Measurements from ENCODE around the gene CYB5D1.

CYB5D1 gene

DNA sequence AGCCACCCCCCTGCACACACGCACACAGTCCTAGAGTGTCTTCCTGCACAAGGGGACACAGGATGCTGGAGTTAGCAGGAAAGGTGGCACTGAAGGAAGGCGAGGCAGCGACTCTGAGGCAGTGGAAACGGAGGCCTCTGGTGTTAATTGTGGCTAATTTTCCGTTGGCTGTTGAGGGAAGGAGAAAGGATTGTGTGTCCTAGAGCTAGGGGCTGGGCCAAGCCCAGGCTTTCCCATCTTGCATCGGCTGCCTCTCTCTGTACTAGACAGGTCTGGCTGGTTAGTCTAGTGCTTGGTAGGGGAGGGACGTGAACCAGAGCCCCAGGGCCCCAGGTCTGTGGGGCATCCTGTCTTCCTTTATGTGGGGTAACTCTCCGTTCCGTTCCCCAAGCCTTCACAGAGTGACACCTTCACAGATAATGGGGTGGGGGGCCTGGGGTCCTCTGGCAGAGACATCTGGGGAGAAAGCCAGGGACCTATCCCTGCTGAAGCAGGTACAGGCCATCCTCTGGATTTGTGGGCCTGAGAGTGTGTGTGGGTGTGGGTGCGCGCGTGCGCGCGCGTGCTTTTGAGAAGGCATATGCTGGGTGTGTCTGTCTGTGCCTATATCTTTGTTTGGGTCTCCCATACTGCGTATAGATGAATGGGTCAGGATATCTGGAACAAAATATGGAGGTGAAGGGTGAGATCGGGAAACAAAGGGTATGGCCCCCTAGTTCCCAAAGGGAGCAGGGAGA, 30.5 kb downstream of the CYB5D1 start, which contains the start of gene CHD3:
CHD3 (plus strand) TSS at position 606 of the 737 bp plus-strand sequence. CDS start 212 bp downstream, outside the sequence.
- DNase-seq: no peak

DNA sequence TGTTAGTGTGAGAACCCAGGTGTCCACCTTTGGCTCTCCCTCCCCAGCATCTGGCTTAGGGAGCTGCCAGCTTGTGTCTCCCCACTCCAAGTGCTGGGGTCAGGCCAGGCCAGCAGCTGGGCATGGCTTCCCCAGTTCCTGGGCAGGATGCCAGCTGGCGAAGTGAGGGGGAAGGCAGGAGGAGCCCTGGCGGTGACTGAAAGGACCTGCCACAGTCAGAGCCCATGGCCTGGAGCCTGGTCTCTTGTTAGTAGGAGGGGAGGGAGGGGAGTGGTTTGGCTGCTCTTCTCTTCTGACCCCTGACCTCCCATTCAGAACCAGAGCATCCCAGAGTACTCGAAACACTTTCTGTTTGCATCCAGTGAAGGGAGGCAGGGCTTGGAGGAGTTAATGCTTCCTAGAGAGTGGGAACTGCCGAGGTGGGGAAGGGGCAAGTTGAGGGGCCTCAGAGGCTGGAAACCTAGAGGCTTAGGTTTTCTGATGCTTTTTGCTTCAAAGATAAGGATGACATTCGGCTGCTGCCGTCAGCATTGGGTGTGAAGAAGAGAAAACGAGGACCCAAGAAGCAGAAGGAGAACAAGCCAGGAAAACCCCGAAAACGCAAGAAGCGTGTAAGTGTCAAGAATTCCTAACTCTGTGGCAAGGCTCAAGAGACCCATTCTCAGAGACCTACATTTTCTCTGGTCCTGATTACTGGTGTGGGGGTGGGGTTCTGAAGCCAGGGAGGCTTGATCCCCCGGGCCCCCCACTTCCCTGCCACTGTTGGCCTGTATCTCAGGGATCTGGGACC, 31.6 kb downstream of the CYB5D1 start:
- peak; percentile 90 for DNase-seq

DNA sequence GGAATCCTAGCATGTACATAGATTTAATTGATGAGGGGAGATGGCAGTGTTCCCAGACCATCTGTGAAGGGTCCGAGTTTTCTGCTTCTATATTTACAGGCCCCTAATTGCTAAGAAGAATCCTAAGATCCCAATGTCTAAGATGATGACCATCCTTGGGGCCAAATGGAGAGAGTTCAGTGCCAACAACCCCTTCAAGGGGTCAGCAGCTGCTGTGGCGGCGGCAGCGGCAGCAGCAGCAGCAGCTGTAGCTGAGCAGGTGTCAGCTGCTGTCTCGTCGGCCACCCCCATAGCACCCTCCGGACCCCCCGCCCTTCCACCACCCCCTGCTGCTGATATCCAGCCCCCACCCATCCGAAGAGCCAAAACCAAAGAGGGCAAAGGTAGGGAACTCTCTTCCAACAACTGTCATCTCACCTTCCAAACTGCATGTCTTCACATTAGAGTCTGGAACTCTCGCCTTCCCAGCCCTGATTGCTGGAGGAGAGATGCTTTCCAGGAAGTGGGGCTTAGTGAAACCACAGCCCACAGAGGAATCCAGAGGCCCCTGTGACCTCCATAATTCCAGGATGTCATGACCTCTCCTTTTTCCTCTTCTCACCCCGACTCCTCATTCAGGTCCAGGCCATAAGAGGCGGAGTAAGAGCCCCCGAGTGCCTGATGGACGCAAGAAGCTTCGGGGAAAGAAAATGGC, 35.5 kb downstream of the CYB5D1 start:
- no peak for DNase-seq

DNA sequence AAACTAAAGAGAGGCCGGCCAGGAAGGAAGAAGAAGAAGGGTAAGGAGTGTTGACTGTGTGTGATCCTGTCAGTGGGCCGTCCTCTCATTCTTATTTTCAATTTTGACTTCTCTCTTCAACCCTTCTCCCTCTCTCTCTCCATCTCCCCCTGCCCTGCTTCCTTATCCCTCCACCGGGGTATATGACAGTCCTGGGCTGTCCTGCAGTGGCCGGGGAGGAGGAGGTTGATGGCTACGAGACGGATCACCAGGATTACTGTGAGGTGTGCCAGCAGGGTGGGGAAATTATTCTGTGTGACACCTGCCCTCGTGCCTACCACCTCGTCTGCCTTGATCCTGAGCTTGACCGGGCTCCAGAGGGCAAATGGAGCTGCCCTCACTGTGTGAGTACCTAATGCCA, 36.4 kb downstream of the CYB5D1 start:
- no peak for DNase-seq

DNA sequence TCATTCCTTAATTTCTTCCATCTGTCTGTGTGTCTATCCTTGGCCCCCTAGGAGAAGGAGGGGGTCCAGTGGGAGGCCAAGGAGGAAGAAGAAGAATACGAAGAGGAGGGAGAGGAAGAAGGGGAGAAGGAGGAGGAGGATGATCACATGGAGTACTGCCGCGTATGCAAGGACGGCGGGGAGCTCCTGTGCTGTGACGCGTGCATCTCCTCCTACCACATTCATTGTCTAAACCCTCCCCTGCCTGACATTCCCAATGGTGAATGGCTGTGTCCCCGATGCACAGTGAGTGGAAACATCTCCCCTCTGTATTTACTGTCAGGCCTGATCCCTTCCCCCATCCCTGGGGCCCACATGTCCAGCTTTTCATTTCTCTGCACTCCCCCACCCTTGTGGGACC, 37.1 kb downstream of the CYB5D1 start:
- no peak for DNase-seq

DNA sequence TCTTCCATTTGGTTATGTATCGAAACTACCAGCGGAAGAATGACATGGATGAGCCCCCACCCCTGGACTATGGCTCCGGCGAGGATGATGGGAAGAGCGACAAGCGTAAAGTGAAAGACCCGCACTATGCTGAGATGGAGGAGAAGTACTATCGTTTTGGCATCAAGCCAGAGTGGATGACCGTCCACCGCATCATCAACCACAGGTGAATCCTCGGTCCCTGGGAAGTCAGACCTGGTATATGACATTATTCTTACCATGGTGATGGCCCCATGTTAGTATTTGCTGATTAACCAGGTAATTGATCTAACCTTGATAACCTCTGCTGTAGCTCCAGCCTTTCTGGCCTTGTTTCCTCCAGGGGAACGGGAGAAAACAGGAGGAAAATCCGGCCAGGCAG, 39.3 kb downstream of the CYB5D1 start:
- no peak for DNase-seq

DNA sequence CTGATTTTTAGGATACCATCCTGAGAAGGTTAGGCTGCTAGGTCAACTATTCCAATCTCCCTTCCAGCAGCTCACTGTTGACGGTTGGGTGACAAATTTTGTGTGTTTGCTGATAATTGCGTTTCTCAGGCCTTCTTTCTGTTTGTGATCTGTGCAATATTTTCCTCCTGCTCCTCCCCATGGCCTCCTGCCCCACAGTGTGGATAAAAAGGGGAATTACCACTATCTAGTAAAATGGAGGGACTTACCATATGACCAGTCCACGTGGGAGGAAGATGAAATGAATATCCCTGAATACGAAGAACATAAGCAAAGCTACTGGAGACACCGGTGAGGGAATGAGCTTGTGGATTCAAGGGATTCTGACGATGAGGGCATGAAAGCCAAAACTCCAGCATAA, 40.0 kb downstream of the CYB5D1 start:
- peak; percentile 17 for DNase-seq

DNA sequence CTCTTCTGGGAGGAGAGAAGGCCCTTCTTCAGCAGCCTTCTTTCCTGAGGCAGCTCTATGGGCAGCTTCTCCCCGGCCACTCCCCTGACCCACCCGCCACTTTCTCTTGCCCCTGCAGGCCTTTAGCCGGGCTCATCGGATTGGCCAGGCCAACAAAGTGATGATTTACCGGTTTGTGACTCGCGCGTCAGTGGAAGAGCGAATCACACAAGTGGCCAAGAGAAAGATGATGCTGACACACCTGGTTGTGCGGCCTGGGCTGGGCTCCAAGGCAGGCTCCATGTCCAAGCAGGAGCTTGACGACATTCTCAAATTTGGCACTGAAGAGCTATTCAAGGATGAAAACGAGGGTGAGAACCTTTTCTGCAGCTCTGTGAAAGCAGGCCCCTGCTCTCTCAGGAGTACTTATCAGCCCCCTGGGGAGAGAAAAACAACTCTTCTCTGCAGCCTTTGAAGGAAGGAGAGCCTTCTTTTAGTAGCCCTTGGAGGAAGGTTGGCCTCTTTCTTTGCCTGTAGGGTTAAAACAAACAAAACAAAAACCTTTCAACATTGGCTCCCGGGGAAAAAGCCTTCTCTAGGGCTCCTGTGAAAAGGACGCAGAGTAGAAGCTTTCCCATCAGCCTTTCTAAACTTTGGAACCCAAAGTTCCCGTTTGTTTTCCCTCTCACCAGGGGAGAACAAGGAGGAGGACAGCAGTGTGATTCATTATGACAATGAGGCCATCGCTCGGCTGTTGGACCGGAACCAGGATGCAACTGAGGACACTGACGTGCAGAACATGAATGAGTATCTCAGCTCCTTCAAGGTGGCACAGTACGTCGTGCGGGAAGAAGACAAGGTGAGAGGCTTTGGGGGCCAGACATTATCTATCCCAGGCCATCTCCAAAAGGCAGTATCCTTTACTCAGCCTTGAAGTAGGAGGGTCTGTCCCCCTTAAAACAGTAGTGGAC, 45.6 kb downstream of the CYB5D1 start:
- no peak for DNase-seq

DNA sequence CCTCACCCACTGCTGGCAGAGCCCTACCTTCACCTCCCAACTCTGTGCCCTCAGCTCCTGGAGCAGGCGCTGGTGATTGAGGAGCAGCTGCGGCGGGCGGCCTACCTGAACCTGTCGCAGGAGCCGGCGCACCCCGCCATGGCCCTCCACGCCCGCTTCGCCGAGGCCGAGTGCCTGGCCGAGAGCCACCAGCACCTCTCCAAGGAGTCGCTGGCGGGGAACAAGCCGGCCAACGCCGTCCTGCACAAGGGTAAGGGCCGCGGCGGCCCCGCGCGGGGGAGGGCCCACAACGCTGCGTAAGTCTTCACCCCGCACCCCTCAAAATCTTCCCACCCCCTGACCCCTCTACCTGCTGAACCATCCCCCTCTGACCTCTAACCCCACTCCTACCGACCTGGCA, 51.3 kb downstream of the CYB5D1 start:
- DNase-seq: no peak

DNA sequence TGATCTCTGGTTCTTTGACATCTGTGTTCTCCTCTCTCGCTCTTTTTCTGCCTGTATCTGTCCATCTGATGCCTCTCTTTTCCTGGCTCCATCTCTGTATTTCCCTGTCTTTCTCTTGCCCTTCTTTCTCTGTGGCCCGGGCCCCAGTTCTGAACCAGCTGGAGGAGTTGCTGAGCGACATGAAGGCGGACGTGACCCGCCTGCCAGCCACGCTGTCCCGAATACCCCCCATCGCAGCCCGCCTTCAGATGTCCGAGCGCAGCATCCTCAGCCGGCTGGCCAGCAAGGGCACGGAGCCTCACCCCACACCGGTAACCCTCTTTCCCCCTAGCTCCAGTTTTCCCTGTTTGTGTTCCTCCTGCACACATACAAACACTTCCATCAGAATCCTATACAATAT, 52.5 kb downstream of the CYB5D1 start:
- DNase-seq: no peak

DNA sequence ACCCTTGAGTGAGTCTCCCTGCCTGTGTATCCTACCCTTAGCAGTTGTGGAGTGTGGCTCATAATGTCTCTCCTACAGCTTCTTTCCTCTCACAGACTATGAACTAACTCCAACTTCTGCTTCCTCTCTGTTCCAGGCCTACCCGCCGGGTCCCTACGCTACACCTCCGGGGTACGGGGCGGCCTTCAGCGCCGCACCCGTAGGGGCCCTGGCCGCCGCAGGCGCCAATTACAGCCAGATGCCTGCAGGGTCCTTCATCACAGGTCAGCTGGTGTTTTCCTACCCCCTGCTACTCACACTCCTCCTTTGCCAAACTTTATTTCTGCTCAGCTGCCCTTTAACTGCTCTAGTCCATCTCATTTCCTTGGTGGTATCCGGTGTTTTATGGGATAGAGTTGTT, 52.9 kb downstream of the CYB5D1 start:
- no peak for DNase-seq

DNA sequence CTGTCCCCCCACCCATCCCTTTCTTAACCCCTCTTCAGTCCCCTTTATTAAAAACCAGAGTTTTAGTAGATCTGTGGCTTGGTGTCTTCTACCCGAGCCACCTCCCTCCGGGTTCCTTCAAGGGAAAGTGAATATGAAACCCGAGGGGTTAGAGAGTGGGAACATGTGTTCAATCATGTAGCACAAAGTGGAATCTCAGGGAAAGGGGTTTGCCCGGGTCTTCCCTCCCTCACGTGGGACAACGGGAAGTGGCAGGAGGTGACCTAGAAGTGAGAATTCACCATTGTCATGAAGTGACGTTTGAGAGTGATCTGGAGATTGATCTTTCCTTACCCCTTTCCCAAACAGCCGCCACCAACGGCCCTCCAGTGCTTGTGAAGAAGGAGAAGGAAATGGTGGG, 53.3 kb downstream of the CYB5D1 start:
- DNase-seq: no peak

Data from NCI-H446 treated with DMSO at 0.1 percent for 48 hours (cell line).